ENCODE results near the gene SH2D3A. TPM values are rescaled to one million over a fixed set of nuclear protein-coding genes. Genes with fewer than 3 reads are reported as not detected.

The SH2D3A gene
- total RNA-seq, 1 experiment from 2014 or later: 75.7 TPM

DNA sequence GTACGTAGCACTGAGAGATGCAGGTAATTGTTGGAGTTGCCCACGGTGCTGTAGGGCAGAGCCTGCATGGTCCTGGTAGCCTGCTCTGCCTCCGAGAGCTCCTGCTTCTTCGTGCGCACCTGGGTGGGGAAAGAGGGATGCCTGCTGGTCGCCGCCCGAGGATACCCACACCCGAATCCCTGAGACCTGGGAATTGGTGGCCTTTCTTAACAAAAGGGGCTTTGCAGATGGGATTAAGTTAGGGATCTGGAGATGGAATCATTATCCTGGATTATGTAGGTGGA, 56.2 kb downstream of the SH2D3A start (continued):
- TF ChIP-seq, protein P1, sequence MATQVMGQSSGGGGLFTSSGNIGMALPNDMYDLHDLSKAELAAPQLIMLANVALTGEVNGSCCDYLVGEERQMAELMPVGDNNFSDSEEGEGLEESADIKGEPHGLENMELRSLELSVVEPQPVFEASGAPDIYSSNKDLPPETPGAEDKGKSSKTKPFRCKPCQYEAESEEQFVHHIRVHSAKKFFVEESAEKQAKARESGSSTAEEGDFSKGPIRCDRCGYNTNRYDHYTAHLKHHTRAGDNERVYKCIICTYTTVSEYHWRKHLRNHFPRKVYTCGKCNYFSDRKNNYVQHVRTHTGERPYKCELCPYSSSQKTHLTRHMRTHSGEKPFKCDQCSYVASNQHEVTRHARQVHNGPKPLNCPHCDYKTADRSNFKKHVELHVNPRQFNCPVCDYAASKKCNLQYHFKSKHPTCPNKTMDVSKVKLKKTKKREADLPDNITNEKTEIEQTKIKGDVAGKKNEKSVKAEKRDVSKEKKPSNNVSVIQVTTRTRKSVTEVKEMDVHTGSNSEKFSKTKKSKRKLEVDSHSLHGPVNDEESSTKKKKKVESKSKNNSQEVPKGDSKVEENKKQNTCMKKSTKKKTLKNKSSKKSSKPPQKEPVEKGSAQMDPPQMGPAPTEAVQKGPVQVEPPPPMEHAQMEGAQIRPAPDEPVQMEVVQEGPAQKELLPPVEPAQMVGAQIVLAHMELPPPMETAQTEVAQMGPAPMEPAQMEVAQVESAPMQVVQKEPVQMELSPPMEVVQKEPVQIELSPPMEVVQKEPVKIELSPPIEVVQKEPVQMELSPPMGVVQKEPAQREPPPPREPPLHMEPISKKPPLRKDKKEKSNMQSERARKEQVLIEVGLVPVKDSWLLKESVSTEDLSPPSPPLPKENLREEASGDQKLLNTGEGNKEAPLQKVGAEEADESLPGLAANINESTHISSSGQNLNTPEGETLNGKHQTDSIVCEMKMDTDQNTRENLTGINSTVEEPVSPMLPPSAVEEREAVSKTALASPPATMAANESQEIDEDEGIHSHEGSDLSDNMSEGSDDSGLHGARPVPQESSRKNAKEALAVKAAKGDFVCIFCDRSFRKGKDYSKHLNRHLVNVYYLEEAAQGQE (IDR thresholded peaks at IDR 0.05; ENCODE audit: low read depth): no peak

DNA sequence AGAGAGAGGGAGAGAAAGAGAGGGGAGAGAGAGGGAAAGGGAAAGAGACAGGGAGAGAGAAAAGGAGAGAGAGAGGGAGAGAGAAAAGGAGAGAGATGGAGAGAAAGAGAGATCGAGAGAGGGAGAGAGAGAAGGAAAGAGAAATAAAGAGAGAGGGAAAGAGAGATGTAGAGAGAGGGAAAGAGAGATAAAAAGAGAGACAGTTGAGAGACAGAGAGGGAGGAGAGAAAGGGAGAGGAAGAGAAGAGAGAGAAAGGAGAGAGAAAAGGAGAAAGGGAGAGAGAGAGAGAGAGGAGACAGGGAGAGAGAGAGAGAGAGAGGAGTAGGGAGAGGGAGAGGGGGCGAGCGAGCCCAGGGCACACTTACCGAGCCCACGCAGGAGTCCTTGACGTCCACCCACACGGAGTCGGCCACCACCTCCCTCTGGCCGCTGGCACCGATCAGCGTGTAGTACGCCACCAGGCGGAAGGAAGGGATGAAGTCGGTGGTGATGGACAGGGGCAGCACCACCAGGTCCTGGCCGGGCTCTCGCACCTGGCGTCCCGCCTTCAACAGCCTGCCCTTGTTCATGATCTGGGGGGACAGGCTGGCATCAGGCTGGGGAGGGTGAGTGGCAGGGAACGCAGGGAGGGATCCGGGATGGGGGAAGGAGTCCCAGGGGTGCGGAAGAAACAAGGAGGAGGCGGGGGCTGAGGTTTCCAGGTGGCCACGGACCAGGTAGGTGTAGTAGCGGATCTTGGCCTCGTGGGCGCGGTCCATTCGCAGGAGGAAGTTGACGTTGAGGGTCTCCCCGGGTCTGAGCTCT, 56.8 kb downstream of the SH2D3A start:
- Histone ChIP-seq H3K9me3 (ENCODE audit: control insufficient read depth in 1 of 2, insufficient read depth in 1 of 2, low read depth in 1 of 2, low read length in 2 of 2) (no peaks in the 10 kb centered on the region), H3K9me2 (ENCODE audit: insufficient read depth) (no peaks in the 10 kb centered on the region), H3K9ac (ENCODE audit: low read length) (no peak overlapping the region), H3K27ac (ENCODE audit: low read depth, low read length) (no peak overlapping the region), H2AFZ (ENCODE audit: low read depth, low read length, poor library complexity, severe bottlenecking) (no peak overlapping the region), H3K36me3 (ENCODE audit: control insufficient read depth in 1 of 2, insufficient read depth in 2 of 2, low read length in 2 of 2) (no peaks in the 10 kb centered on the region), H3K4me2 (ENCODE audit: low read length) (no peak overlapping the region), H3K27me3 (ENCODE audit: insufficient read depth, low read length) (no peaks in the 10 kb centered on the region; the same call in 1 of the 2 replicates), H3K79me2 (ENCODE audit: insufficient read depth, low read length) (no peaks in the 10 kb centered on the region), H3K4me3 (replicated peaks in 1 of 2; ENCODE audit: low read depth in 1 of 2, low read length in 2 of 2) (no peak overlapping the region), H3K4me1 (ENCODE audit: control insufficient read depth in 1 of 2, insufficient read depth in 2 of 2, low read length in 2 of 2) (no peaks in the 10 kb centered on the region), H4K20me1 (ENCODE audit: insufficient read depth) (no peaks in the 10 kb centered on the region)
- ChIA-PET RAD21 (ENCODE audit: low non-redundant PET in 1 of 2, low total read pairs in 2 of 2, uncharacterized antibody in 2 of 2, unreplicated experiment in 2 of 2) (no interaction called here), POLR2A (no interaction called here), CTCF (no interaction called here)
- DNase-seq (ENCODE audit: low read depth, low spot score) (no peak), ATAC-seq (0 out of 2 replicates have a peak, but pooled peaks have one; percentile 47)
- no peak for TF ChIP-seq JUND (IDR thresholded peaks at IDR 0.05)
- no peak for TF ChIP-seq ELF1 (IDR thresholded peaks at IDR 0.05; ENCODE audit: borderline replicate concordance, low read depth)
- no peak for TF ChIP-seq CBX3 (IDR thresholded peaks at IDR 0.05; ENCODE audit: low read depth)
- intact Hi-C loops (cut with micrococcal nuclease): no loop called here
- BruUV-seq (replicated peaks): no TSS peak

Data from HCT116 (cell line).